Astrocyte (in vitro differentiated cells and primary cell): ENCODE data around the gene SART3. TPM values are rescaled to one million over a fixed set of nuclear protein-coding genes. Genes with fewer than 3 reads are reported as not detected.
"Not testable (repeated sequence)": the region's sequence is repeated elsewhere in the genome, so short reads cannot be mapped to it uniquely, and the experiment has no call there.

Experiments
- DNase-seq: peaks from one replicate; pipeline ENCODE4 v3.0.0-alpha.2; 2010; ENCODE audit warnings: low read depth
- FAIRE-seq: peaks from 2 replicates; lab custom pipeline; 2011; peaks lifted over from hg19 to GRCh38; lab: Jason Lieb, UNC
- H2AFZ ChIP-seq: 2 replicates; pipeline ENCODE4 v1.6.0; 2012; ENCODE audit warnings: low read depth, low read length, inconsistent platforms
- H3K27ac ChIP-seq: 2 replicates; pipeline ENCODE4 v1.5.1; 2011; ENCODE audit warnings: low read depth, low read length, inconsistent platforms
- H3K27me3 ChIP-seq: 2 replicates; pipeline ENCODE4 v1.6.0; 2011; ENCODE audit warnings: low read length, inconsistent platforms; ENCODE audit not compliant: insufficient read depth
- H3K36me3 ChIP-seq: 2 replicates; pipeline ENCODE4 v1.5.1; 2011; ENCODE audit warnings: low read length, inconsistent platforms; ENCODE audit not compliant: insufficient read depth
- H3K4me1 ChIP-seq: 2 replicates; pipeline ENCODE4 v1.5.1; 2011; ENCODE audit warnings: low read length, inconsistent platforms; ENCODE audit not compliant: insufficient read depth
- H3K4me2 ChIP-seq: 2 replicates; pipeline ENCODE4 v1.6.0; 2012; ENCODE audit warnings: low read length, inconsistent platforms
- H3K4me3 ChIP-seq: 2 replicates; pipeline ENCODE4 v1.5.1; 2011; ENCODE audit warnings: low read depth, mild to moderate bottlenecking, low read length, inconsistent platforms; ENCODE audit not compliant: insufficient read depth
- H3K79me2 ChIP-seq: 2 replicates; pipeline ENCODE4 v1.6.0; 2012; ENCODE audit warnings: mild to moderate bottlenecking, low read length, inconsistent platforms; ENCODE audit not compliant: insufficient read depth
- H3K9ac ChIP-seq: 2 replicates; pipeline ENCODE4 v1.6.0; 2012; ENCODE audit warnings: mild to moderate bottlenecking, low read length, inconsistent platforms
- H3K9me3 ChIP-seq: 2 replicates; pipeline ENCODE4 v1.5.1; 2012; ENCODE audit warnings: low read depth, mild to moderate bottlenecking, low read length, inconsistent platforms; ENCODE audit not compliant: insufficient read depth
- H4K20me1 ChIP-seq: 2 replicates; pipeline ENCODE4 v1.6.0; 2012; ENCODE audit warnings: low read length, inconsistent platforms; ENCODE audit not compliant: insufficient read depth
- H3K27ac Mint-ChIP-seq: one replicate; pipeline ENCODE4 v1.8.0; 2021; ENCODE audit warnings: mild to moderate bottlenecking, mixed read lengths; ENCODE audit not compliant: unreplicated experiment
- H3K27me3 Mint-ChIP-seq: one replicate; pipeline ENCODE4 v1.8.0; 2021; ENCODE audit warnings: low read depth, mixed read lengths; ENCODE audit not compliant: unreplicated experiment
- H3K36me3 Mint-ChIP-seq: one replicate; pipeline ENCODE4 v1.8.0; 2021; ENCODE audit warnings: low read depth, mixed read lengths; ENCODE audit not compliant: unreplicated experiment
- H3K4me1 Mint-ChIP-seq: one replicate; pipeline ENCODE4 v1.8.0; 2021; ENCODE audit warnings: low read depth, mixed read lengths; ENCODE audit not compliant: unreplicated experiment
- H3K4me3 Mint-ChIP-seq: one replicate; pipeline ENCODE4 v1.8.0; 2021; ENCODE audit warnings: mild to moderate bottlenecking, moderate library complexity, mixed read lengths; ENCODE audit not compliant: unreplicated experiment
- H3K9me3 Mint-ChIP-seq: one replicate; pipeline ENCODE4 v1.8.0; 2021; ENCODE audit warnings: mild to moderate bottlenecking, mixed read lengths; ENCODE audit not compliant: unreplicated experiment
- EZH2 ChIP-seq: IDR thresholded peaks from 2 replicates; pipeline ENCODE4 v1.6.1; 2012; ENCODE audit warnings: mild to moderate bottlenecking, low read length, inconsistent platforms; ENCODE audit not compliant: insufficient read depth
- total RNA-seq: library from RNA; stranded (reverse); gene quantifications from 2 replicates; pipeline ENCODE4 v1.2.1, GENCODE V29; 2021
- TF ChIP-seq, protein P1 (sequence below): IDR thresholded peaks from 2 replicates; pipeline ENCODE4 v1.5.1; 2011; ENCODE audit warnings: low read depth, mild to moderate bottlenecking, inconsistent platforms, low read length, moderate library complexity; ENCODE audit not compliant: insufficient read depth

Gene SART3
- total RNA-seq, 1 donor from 2014 or later = 48.4 TPM

DNA sequence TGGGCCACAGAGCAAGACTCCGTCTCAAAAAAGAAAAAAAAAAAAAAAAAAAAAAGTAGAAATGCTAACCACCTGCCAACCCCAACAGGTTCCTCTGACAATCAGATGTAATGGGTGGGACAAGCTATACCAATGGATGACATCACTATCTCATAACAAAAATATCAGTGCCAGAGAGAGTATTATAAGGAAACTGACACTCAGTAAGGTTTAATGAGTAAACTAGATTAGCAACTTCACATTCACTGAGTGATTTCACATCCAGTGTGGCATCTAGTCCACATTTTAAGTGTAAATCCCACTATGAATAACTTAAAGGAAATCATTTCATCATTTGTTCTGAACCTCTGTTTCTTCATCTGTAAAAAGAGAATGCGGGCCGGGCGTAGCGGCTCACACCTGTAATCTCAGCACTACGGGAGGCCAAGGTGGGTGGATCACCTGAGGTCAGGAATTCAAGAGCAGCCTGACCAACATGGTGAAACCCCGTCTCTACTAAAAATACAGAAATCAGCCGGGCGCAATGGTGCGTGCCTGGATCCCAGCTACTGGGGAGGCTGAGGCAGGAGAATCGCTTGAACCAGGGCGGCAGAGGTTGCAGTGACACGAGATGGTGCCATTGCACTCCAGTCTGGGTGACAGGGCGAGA lies 1.8 kb downstream of the SART3 start:
- peaks cover 60% of the 10 kb centered on the region for H4K20me1 ChIP-seq
- H2AFZ ChIP-seq = no peak overlapping the region
- H3K9me3 ChIP-seq = no peaks in the 10 kb centered on the region
- H3K4me1 Mint-ChIP-seq = peaks cover 31% of the 10 kb centered on the region
- no peak overlapping the region for H3K4me3 ChIP-seq
- no peak for FAIRE-seq
- peaks cover 83% of the 10 kb centered on the region for H3K79me2 ChIP-seq
- H3K4me1 ChIP-seq = peaks cover 20% of the 10 kb centered on the region
- H3K27ac ChIP-seq = no peak overlapping the region
- peak overlapping the region; percentile 59 for H3K27ac Mint-ChIP-seq
- no peak overlapping the region for H3K9ac ChIP-seq
- H3K36me3 ChIP-seq = peaks cover 4% of the 10 kb centered on the region
- TF ChIP-seq, protein P1, sequence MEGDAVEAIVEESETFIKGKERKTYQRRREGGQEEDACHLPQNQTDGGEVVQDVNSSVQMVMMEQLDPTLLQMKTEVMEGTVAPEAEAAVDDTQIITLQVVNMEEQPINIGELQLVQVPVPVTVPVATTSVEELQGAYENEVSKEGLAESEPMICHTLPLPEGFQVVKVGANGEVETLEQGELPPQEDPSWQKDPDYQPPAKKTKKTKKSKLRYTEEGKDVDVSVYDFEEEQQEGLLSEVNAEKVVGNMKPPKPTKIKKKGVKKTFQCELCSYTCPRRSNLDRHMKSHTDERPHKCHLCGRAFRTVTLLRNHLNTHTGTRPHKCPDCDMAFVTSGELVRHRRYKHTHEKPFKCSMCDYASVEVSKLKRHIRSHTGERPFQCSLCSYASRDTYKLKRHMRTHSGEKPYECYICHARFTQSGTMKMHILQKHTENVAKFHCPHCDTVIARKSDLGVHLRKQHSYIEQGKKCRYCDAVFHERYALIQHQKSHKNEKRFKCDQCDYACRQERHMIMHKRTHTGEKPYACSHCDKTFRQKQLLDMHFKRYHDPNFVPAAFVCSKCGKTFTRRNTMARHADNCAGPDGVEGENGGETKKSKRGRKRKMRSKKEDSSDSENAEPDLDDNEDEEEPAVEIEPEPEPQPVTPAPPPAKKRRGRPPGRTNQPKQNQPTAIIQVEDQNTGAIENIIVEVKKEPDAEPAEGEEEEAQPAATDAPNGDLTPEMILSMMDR = no peak
- TF ChIP-seq EZH2 = no peak
- no peaks in the 10 kb centered on the region for H3K27me3 ChIP-seq
- no peaks in the 10 kb centered on the region for H3K9me3 Mint-ChIP-seq
- peak overlapping the region; percentile 93 for H3K4me2 ChIP-seq
- DNase-seq = no peak
- H3K36me3 Mint-ChIP-seq = peaks cover 5% of the 10 kb centered on the region
- no peaks in the 10 kb centered on the region for H3K27me3 Mint-ChIP-seq
- peak overlapping the region; percentile 68 for H3K4me3 Mint-ChIP-seq

DNA sequence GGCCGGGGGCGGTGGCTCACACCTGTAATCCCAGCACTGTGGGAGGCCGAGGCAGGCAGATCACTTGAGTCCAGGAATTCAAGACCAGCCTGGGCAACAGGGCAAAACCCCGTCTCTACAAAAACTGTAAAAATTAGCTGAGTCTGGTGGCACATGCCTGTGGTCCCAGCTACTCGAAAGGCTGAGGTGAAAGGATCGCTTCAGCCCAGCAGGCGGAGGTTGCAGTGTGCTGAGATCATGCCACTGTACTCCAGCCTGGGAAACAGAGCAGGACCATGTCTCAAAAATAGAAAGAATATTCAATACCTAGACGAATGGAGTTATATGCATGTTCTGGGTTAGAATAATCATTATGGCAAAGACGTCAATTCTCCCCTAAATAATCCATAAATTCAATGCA lies 5.6 kb downstream of the SART3 start:
- H3K4me3 Mint-ChIP-seq, H3K4me2 ChIP-seq, H3K36me3 Mint-ChIP-seq, H3K27ac ChIP-seq, FAIRE-seq, H3K4me1 ChIP-seq, H3K4me3 ChIP-seq, H3K9me3 Mint-ChIP-seq, H3K9ac ChIP-seq, H2AFZ ChIP-seq, H3K27me3 ChIP-seq, H3K27ac Mint-ChIP-seq, H3K36me3 ChIP-seq, H3K9me3 ChIP-seq, DNase-seq, H3K27me3 Mint-ChIP-seq: not testable (repeated sequence)
- Histone ChIP-seq H4K20me1 (peaks cover 84% of the 10 kb centered on the region), H3K79me2 (peaks cover 97% of the 10 kb centered on the region)
- H3K4me1 Mint-ChIP-seq = peaks cover 41% of the 10 kb centered on the region

DNA sequence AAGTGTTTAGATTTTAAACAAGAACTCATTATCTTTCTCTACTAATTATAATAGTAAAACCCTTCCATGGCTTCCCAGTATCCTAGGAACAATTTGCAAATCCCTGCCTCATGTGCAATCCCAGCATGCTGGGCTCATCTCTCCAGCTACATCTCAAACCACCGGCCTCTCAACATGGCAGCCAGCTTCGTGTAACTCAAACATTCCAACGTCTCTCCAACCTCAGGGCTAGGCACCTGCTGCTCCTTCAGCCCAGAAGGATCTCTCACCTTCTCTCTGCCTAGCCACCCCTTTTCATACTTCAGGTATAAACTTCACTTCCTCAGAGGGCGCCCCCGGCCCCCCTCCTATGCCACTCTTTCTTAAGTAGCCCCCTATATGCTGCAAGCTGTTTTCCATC lies 7.2 kb downstream of the SART3 start:
- no peaks in the 10 kb centered on the region for H3K9me3 Mint-ChIP-seq
- H3K4me3 Mint-ChIP-seq = no peak overlapping the region
- Histone ChIP-seq H3K36me3 (peaks cover 5% of the 10 kb centered on the region), H3K27me3 (no peaks in the 10 kb centered on the region), H3K27ac (no peak overlapping the region), H3K9me3 (no peaks in the 10 kb centered on the region), H2AFZ (no peak overlapping the region), H3K9ac (no peak overlapping the region), H4K20me1 (peaks cover 85% of the 10 kb centered on the region), H3K79me2 (peaks cover 97% of the 10 kb centered on the region), H3K4me2 (no peak overlapping the region), H3K4me1 (no peaks in the 10 kb centered on the region), H3K4me3 (no peak overlapping the region)
- peaks cover 7% of the 10 kb centered on the region for H3K36me3 Mint-ChIP-seq
- no peak for FAIRE-seq
- TF ChIP-seq, protein P1 = no peak
- TF ChIP-seq EZH2 = no peak
- no peak for DNase-seq
- H3K27ac Mint-ChIP-seq = no peak overlapping the region
- H3K27me3 Mint-ChIP-seq = no peaks in the 10 kb centered on the region
- H3K4me1 Mint-ChIP-seq = peaks cover 38% of the 10 kb centered on the region
